Gastrocnemius medialis (tissue), 4 donors: ENCODE data around the gene EGFLAM.

Experiments used
- POLR2A ChIP-seq, 2 donors: fragments of 450-650 bp; IDR thresholded peaks; one replicate each; pipeline ENCODE4 v1.6.1; 2017; ENCODE audit warnings: antibody characterized with exemption in 2 of 2, mild to moderate bottlenecking in 2 of 2, moderate library complexity in 2 of 2
- TF ChIP-seq, protein P1 (sequence below), 5 experiments: fragments of 450-650 bp in 3 of 5; fragments of 200-600 bp in 2 of 5; sonication (generic) in 2 of 5; IDR thresholded peaks in 4 of 5; conservative IDR thresholded peaks in 1 of 5; 1 replicate in 4 of 5; 2 replicates in 1 of 5; pipeline ENCODE4 v1.5.1; 2016 to 2019; ENCODE audit warnings: antibody characterized with exemption in 5 of 5, mild to moderate bottlenecking in 3 of 5, moderate library complexity in 3 of 5

DNA sequence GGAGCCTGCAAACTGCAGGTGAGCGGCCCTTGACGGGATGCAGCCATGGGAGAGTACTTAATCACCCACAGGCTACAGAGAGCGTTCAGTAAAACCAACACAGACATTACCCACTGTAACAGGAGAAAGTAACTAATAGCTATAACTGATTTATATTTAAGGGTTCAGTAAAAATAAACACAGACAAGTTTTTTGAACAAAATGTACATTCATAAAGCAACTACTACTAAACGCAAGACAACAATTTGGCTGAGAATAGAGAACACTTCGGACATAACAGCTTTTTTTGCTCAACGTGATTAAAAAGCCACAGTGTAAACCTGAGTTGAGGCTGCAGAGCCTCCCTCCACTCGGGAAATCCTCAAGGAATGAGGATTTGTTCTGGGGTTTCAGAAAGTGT lies 236.4 kb downstream of the EGFLAM start:
- TF ChIP-seq, protein P1, sequence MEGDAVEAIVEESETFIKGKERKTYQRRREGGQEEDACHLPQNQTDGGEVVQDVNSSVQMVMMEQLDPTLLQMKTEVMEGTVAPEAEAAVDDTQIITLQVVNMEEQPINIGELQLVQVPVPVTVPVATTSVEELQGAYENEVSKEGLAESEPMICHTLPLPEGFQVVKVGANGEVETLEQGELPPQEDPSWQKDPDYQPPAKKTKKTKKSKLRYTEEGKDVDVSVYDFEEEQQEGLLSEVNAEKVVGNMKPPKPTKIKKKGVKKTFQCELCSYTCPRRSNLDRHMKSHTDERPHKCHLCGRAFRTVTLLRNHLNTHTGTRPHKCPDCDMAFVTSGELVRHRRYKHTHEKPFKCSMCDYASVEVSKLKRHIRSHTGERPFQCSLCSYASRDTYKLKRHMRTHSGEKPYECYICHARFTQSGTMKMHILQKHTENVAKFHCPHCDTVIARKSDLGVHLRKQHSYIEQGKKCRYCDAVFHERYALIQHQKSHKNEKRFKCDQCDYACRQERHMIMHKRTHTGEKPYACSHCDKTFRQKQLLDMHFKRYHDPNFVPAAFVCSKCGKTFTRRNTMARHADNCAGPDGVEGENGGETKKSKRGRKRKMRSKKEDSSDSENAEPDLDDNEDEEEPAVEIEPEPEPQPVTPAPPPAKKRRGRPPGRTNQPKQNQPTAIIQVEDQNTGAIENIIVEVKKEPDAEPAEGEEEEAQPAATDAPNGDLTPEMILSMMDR (IDR thresholded peaks at IDR 0.05 in 4 of 5, conservative IDR thresholded peaks at IDR 0.05 in 1 of 5), result no peak
- no peak for TF ChIP-seq POLR2A (IDR thresholded peaks at IDR 0.05)
